Progenitor cell of endocrine pancreas (in vitro differentiated cells): Measurements from ENCODE around the gene CNP. TPM values are rescaled to one million over a fixed set of nuclear protein-coding genes. Genes with fewer than 3 reads are reported as not detected.
"Not testable (repeated sequence)": the region's sequence is repeated elsewhere in the genome, so short reads cannot be mapped to it uniquely, and the experiment has no call there.

Source experiments
- DNase-seq: peaks from one replicate; pipeline ENCODE4 v3.0.0; 2021; ENCODE audit warnings: low spot score; ENCODE audit not compliant: unreplicated experiment
- H3K27ac Mint-ChIP-seq: 2 replicates; pipeline ENCODE4 v1.8.0; 2021; ENCODE audit warnings: mild to moderate bottlenecking, moderate library complexity, mixed read lengths
- H3K27me3 Mint-ChIP-seq: 2 replicates; pipeline ENCODE4 v1.8.0; 2021; ENCODE audit warnings: mixed read lengths
- H3K36me3 Mint-ChIP-seq: 2 replicates; pipeline ENCODE4 v1.8.0; 2022; ENCODE audit warnings: mixed read lengths; ENCODE audit not compliant: insufficient read depth
- H3K4me1 Mint-ChIP-seq: 2 replicates; pipeline ENCODE4 v1.8.0; 2021; ENCODE audit warnings: low read depth, mixed read lengths
- H3K4me3 Mint-ChIP-seq: 2 replicates; pipeline ENCODE4 v1.8.0; 2021; ENCODE audit warnings: low read depth, mild to moderate bottlenecking, moderate library complexity, mixed read lengths
- H3K9me3 Mint-ChIP-seq: 2 replicates; pipeline ENCODE4 v1.8.0; 2021; ENCODE audit warnings: low read depth, mixed read lengths
- CTCF ChIP-seq: fragments of 200-600 bp; sonication (generic); IDR thresholded peaks from one replicate; pipeline ENCODE4 v1.5.0; 2021; ENCODE audit warnings: antibody characterized with exemption, mild to moderate bottlenecking; ENCODE audit not compliant: unreplicated experiment
- total RNA-seq: library from RNA; stranded (reverse); gene quantifications from 2 replicates; pipeline ENCODE4 v1.2.1, GENCODE V29; 2021

The CNP gene
- total RNA-seq, 1 donor from 2014 or later = 98.7 TPM

GRCh38 chr17:42019509-42020404, 53.2 kb downstream of the CNP start, which contains the start of gene NKIRAS2:
Gene NKIRAS2 (plus strand): TSS chr17:42020090. CDS start chr17:42021578, 1,488 bp downstream.
- peak; percentile 92 for DNase-seq
- H3K9me3 Mint-ChIP-seq = no peaks in the 10 kb centered on the region
- H3K27me3 Mint-ChIP-seq = no peaks in the 10 kb centered on the region
- H3K36me3 Mint-ChIP-seq = peaks cover 5% of the 10 kb centered on the region
- H3K4me3 Mint-ChIP-seq = peak within 1 kb of the TSS; percentile 88
- H3K4me1 Mint-ChIP-seq = peaks cover 22% of the 10 kb centered on the region
- H3K27ac Mint-ChIP-seq = peak within 1 kb of the TSS; percentile 94
- TF ChIP-seq CTCF = peak; percentile 82

- not testable (repeated sequence) for DNase-seq, H3K36me3 Mint-ChIP-seq, H3K9me3 Mint-ChIP-seq, H3K27me3 Mint-ChIP-seq, H3K27ac Mint-ChIP-seq
- Mint-ChIP-seq H3K4me1 (peaks cover 18% of the 10 kb centered on the region), H3K4me3 (peak overlapping the region; percentile 88)
These were observed 54.2 kb downstream of the CNP start for GRCh38 chr17:42020845-42021244.

GRCh38 chr17:42023524-42024349, 57.1 kb downstream of the CNP start:
- H3K9me3 Mint-ChIP-seq = no peaks in the 10 kb centered on the region

GRCh38 chr17:42025191-42025579, 58.6 kb downstream of the CNP start:
- TF ChIP-seq CTCF = no peak
- DNase-seq = no peak
- H3K27me3 Mint-ChIP-seq = peaks cover 4% of the 10 kb centered on the region
- H3K27ac Mint-ChIP-seq = no peak overlapping the region
- H3K36me3 Mint-ChIP-seq = peaks cover 7% of the 10 kb centered on the region
- H3K4me1 Mint-ChIP-seq = peaks cover 11% of the 10 kb centered on the region
- H3K9me3 Mint-ChIP-seq = no peaks in the 10 kb centered on the region
- no peak overlapping the region for H3K4me3 Mint-ChIP-seq

More at GRCh38 chr17:42023524-42024349, 57.1 kb downstream of the CNP start:
- no peak for TF ChIP-seq CTCF
- Mint-ChIP-seq H3K4me1 (peaks cover 11% of the 10 kb centered on the region), H3K4me3 (no peak overlapping the region), H3K27me3 (peaks cover 4% of the 10 kb centered on the region), H3K36me3 (peaks cover 7% of the 10 kb centered on the region), H3K27ac (peak overlapping the region; percentile 37)
- no peak for DNase-seq

- TF ChIP-seq CTCF = no peak
- peaks cover 7% of the 10 kb centered on the region for H3K36me3 Mint-ChIP-seq
- no peak overlapping the region for H3K4me3 Mint-ChIP-seq
- no peaks in the 10 kb centered on the region for H3K9me3 Mint-ChIP-seq
- no peak overlapping the region for H3K27ac Mint-ChIP-seq
- H3K4me1 Mint-ChIP-seq = peaks cover 4% of the 10 kb centered on the region
- DNase-seq = no peak
- H3K27me3 Mint-ChIP-seq = peaks cover 4% of the 10 kb centered on the region
These were observed 59.3 kb downstream of the CNP start for GRCh38 chr17:42025936-42026335.
